ENCODE measurements around the gene VRK2. TPM values are rescaled to one million over a fixed set of nuclear protein-coding genes. Genes with fewer than 3 reads are reported as not detected.

Gene VRK2
- total and polyA plus RNA-seq, 2 experiments from 2014 or later, result 19.0 to 22.5 TPM

DNA sequence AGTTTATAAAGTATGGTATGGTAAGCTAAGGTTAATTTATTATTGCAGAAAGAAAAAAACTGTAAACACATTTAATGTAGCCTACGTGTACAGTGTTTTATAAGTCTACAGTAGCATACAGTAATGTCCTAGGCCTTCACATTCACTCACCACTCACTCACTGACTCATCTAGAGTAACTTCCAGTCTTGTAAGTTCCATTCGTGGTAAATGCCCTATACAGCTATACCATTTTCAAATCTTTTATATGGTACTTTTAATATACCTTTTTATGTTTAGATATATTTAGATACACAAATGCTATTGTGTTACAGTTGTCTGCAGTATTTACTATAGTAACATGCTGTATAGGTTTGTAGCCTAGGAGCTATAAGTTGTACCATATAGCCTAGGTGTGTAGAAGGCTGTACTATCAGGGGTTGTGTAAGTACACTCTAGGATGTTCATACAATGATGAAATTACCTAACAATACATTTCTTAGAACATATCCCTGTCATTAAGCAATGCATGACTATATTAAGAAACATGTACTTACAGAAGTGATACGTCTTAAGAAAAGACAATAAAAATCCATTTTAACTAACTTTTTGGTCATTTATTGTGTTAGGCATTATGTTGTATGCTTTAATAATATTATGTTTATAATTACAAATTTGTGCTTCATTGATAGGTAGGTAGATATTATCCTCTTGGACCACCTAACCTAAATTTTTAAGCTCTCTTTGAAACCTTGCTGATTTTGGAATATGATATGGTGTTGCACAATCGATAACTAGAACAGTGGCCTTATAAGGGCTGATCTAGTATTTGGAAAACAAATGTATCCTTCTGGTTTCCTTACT, 51.9 kb downstream of the VRK2 start (continued):
- TF ChIP-seq, protein P1, sequence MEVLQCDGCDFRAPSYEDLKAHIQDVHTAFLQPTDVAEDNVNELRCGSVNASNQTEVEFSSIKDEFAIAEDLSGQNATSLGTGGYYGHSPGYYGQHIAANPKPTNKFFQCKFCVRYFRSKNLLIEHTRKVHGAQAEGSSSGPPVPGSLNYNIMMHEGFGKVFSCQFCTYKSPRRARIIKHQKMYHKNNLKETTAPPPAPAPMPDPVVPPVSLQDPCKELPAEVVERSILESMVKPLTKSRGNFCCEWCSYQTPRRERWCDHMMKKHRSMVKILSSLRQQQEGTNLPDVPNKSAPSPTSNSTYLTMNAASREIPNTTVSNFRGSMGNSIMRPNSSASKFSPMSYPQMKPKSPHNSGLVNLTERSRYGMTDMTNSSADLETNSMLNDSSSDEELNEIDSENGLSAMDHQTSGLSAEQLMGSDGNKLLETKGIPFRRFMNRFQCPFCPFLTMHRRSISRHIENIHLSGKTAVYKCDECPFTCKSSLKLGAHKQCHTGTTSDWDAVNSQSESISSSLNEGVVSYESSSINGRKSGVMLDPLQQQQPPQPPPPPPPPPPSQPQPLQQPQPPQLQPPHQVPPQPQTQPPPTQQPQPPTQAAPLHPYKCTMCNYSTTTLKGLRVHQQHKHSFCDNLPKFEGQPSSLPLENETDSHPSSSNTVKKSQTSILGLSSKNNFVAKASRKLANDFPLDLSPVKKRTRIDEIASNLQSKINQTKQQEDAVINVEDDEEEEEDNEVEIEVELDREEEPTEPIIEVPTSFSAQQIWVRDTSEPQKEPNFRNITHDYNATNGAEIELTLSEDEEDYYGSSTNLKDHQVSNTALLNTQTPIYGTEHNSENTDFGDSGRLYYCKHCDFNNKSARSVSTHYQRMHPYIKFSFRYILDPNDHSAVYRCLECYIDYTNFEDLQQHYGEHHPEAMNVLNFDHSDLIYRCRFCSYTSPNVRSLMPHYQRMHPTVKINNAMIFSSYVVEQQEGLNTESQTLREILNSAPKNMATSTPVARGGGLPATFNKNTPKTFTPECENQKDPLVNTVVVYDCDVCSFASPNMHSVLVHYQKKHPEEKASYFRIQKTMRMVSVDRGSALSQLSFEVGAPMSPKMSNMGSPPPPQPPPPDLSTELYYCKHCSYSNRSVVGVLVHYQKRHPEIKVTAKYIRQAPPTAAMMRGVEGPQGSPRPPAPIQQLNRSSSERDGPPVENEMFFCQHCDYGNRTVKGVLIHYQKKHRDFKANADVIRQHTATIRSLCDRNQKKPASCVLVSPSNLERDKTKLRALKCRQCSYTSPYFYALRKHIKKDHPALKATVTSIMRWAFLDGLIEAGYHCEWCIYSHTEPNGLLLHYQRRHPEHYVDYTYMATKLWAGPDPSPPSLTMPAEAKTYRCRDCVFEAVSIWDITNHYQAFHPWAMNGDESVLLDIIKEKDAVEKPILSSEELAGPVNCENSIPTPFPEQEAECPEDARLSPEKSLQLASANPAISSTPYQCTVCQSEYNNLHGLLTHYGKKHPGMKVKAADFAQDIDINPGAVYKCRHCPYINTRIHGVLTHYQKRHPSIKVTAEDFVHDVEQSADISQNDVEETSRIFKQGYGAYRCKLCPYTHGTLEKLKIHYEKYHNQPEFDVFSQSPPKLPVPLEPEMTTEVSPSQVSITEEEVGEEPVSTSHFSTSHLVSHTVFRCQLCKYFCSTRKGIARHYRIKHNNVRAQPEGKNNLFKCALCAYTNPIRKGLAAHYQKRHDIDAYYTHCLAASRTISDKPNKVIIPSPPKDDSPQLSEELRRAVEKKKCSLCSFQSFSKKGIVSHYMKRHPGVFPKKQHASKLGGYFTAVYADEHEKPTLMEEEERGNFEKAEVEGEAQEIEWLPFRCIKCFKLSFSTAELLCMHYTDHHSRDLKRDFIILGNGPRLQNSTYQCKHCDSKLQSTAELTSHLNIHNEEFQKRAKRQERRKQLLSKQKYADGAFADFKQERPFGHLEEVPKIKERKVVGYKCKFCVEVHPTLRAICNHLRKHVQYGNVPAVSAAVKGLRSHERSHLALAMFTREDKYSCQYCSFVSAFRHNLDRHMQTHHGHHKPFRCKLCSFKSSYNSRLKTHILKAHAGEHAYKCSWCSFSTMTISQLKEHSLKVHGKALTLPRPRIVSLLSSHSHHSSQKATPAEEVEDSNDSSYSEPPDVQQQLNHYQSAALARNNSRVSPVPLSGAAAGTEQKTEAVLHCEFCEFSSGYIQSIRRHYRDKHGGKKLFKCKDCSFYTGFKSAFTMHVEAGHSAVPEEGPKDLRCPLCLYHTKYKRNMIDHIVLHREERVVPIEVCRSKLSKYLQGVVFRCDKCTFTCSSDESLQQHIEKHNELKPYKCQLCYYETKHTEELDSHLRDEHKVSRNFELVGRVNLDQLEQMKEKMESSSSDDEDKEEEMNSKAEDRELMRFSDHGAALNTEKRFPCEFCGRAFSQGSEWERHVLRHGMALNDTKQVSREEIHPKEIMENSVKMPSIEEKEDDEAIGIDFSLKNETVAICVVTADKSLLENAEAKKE (CRISPR knock-in tag; IDR thresholded peaks at IDR 0.05), result no peak
- no peak for TF ChIP-seq JUNB (IDR thresholded peaks at IDR 0.05; ENCODE audit: unreplicated experiment)
- TF ChIP-seq CREB1 (CRISPR knock-in tag; IDR thresholded peaks at IDR 0.05; ENCODE audit: low read depth), result no peak
- TF ChIP-seq, protein P2, sequence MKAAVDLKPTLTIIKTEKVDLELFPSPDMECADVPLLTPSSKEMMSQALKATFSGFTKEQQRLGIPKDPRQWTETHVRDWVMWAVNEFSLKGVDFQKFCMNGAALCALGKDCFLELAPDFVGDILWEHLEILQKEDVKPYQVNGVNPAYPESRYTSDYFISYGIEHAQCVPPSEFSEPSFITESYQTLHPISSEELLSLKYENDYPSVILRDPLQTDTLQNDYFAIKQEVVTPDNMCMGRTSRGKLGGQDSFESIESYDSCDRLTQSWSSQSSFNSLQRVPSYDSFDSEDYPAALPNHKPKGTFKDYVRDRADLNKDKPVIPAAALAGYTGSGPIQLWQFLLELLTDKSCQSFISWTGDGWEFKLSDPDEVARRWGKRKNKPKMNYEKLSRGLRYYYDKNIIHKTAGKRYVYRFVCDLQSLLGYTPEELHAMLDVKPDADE (IDR thresholded peaks at IDR 0.05), result no peak
- TF ChIP-seq EZH2 (IDR thresholded peaks at IDR 0.05; ENCODE audit: low read depth, unreplicated experiment), result no peak
- no peak for TF ChIP-seq NANOG (IDR thresholded peaks at IDR 0.05; ENCODE audit: borderline replicate concordance)
- TF ChIP-seq, protein P3, sequence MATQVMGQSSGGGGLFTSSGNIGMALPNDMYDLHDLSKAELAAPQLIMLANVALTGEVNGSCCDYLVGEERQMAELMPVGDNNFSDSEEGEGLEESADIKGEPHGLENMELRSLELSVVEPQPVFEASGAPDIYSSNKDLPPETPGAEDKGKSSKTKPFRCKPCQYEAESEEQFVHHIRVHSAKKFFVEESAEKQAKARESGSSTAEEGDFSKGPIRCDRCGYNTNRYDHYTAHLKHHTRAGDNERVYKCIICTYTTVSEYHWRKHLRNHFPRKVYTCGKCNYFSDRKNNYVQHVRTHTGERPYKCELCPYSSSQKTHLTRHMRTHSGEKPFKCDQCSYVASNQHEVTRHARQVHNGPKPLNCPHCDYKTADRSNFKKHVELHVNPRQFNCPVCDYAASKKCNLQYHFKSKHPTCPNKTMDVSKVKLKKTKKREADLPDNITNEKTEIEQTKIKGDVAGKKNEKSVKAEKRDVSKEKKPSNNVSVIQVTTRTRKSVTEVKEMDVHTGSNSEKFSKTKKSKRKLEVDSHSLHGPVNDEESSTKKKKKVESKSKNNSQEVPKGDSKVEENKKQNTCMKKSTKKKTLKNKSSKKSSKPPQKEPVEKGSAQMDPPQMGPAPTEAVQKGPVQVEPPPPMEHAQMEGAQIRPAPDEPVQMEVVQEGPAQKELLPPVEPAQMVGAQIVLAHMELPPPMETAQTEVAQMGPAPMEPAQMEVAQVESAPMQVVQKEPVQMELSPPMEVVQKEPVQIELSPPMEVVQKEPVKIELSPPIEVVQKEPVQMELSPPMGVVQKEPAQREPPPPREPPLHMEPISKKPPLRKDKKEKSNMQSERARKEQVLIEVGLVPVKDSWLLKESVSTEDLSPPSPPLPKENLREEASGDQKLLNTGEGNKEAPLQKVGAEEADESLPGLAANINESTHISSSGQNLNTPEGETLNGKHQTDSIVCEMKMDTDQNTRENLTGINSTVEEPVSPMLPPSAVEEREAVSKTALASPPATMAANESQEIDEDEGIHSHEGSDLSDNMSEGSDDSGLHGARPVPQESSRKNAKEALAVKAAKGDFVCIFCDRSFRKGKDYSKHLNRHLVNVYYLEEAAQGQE (IDR thresholded peaks at IDR 0.05; ENCODE audit: unreplicated experiment), result no peak
- TF ChIP-seq STAT1 (IDR thresholded peaks at IDR 0.05; ENCODE audit: unreplicated experiment), result no peak

Measured in GM23338 (cell line).